ENCODE measurements around the gene KLHL40.

- no peak for TF ChIP-seq CTCF (IDR thresholded peaks at IDR 0.05)
- TF ChIP-seq POLR2A (IDR thresholded peaks at IDR 0.05; ENCODE audit: low read depth) = no peak
- TF ChIP-seq EP300 (IDR thresholded peaks at IDR 0.05) = no peak
- TF ChIP-seq POLR2AphosphoS5 (IDR thresholded peaks at IDR 0.05) = no peak
Measured at GRCh38 chr3:42698216-42698910, 13.0 kb downstream of the KLHL40 start.

Measured in esophagus muscularis mucosa (tissue), 4 donors.